ENCODE measurements around the gene PIPOX. TPM values are rescaled to one million over a fixed set of nuclear protein-coding genes. Genes with fewer than 3 reads are reported as not detected.

The PIPOX gene
- total and polyA plus RNA-seq, 4 donors: 4.0 to 10.2 (median 6.9) TPM

GRCh38 chr17:29042026-29042678, 789 bp upstream of the PIPOX start:
- Histone ChIP-seq H3K9me3 (ENCODE audit: control insufficient read depth, insufficient read depth, low read length) (no peaks in the 10 kb centered on the region), H3K27ac (ENCODE audit: low read depth, low read length) (peak overlapping the region; percentile 75), H3K4me3 (ENCODE audit: low read depth, low read length) (no peak overlapping the region), H3K36me3 (ENCODE audit: control insufficient read depth, insufficient read depth, low read length) (no peaks in the 10 kb centered on the region), H3K4me1 (ENCODE audit: control insufficient read depth, insufficient read depth, low read length) (peaks cover 83% of the 10 kb centered on the region), H3K27me3 (ENCODE audit: control insufficient read depth, insufficient read depth, low read length) (no peaks in the 10 kb centered on the region)
- 75% methylated on average over 5 of the region's 11 CpGs for WGBS (ENCODE audit: insufficient coverage)
- peak in 1 of 6 donors; percentile 62 for DNase-seq (ENCODE audit: low read depth in 4 of 6, low spot score in 6 of 6)

GRCh38 chr17:29043539-29044145, 701 bp downstream of the PIPOX start:
- Histone ChIP-seq H3K36me3 (ENCODE audit: control insufficient read depth, insufficient read depth, low read length) (no peaks in the 10 kb centered on the region), H3K4me3 (ENCODE audit: low read depth, low read length) (no peak overlapping the region), H3K27me3 (ENCODE audit: control insufficient read depth, insufficient read depth, low read length) (no peaks in the 10 kb centered on the region), H3K27ac (ENCODE audit: low read depth, low read length) (peak overlapping the region; percentile 75), H3K4me1 (ENCODE audit: control insufficient read depth, insufficient read depth, low read length) (peaks cover 72% of the 10 kb centered on the region), H3K9me3 (ENCODE audit: control insufficient read depth, insufficient read depth, low read length) (no peaks in the 10 kb centered on the region)
- WGBS (ENCODE audit: insufficient coverage): 83% methylated on average over 1 of the region's 3 CpGs
- DNase-seq (ENCODE audit: low read depth in 4 of 6, low spot score in 6 of 6): no peak

GRCh38 chr17:29045026-29045425, 2.1 kb downstream of the PIPOX start:
- Histone ChIP-seq H3K4me3 (ENCODE audit: low read depth, low read length) (no peak overlapping the region), H3K27ac (ENCODE audit: low read depth, low read length) (no peak overlapping the region), H3K9me3 (ENCODE audit: control insufficient read depth, insufficient read depth, low read length) (no peaks in the 10 kb centered on the region), H3K4me1 (ENCODE audit: control insufficient read depth, insufficient read depth, low read length) (peaks cover 66% of the 10 kb centered on the region), H3K36me3 (ENCODE audit: control insufficient read depth, insufficient read depth, low read length) (no peaks in the 10 kb centered on the region), H3K27me3 (ENCODE audit: control insufficient read depth, insufficient read depth, low read length) (no peaks in the 10 kb centered on the region)
- 100% methylated on average over 4 of the region's 4 CpGs for WGBS (ENCODE audit: insufficient coverage)
- DNase-seq (ENCODE audit: low read depth in 4 of 6, low spot score in 6 of 6): no peak

GRCh38 chr17:29045734-29046472, 3.0 kb downstream of the PIPOX start:
- Histone ChIP-seq H3K9me3 (ENCODE audit: control insufficient read depth, insufficient read depth, low read length) (no peaks in the 10 kb centered on the region), H3K27ac (ENCODE audit: low read depth, low read length) (no peak overlapping the region), H3K27me3 (ENCODE audit: control insufficient read depth, insufficient read depth, low read length) (no peaks in the 10 kb centered on the region), H3K4me3 (ENCODE audit: low read depth, low read length) (no peak overlapping the region), H3K4me1 (ENCODE audit: control insufficient read depth, insufficient read depth, low read length) (peaks cover 64% of the 10 kb centered on the region), H3K36me3 (ENCODE audit: control insufficient read depth, insufficient read depth, low read length) (no peaks in the 10 kb centered on the region)
- peak in 1 of 6 donors; percentile 67 for DNase-seq (ENCODE audit: low read depth in 4 of 6, low spot score in 6 of 6)
- WGBS (ENCODE audit: insufficient coverage): 31% methylated on average over 5 of the region's 7 CpGs

GRCh38 chr17:29046473-29046839, 3.5 kb downstream of the PIPOX start:
- Histone ChIP-seq H3K36me3 (ENCODE audit: control insufficient read depth, insufficient read depth, low read length) (no peaks in the 10 kb centered on the region), H3K4me1 (ENCODE audit: control insufficient read depth, insufficient read depth, low read length) (peaks cover 64% of the 10 kb centered on the region), H3K9me3 (ENCODE audit: control insufficient read depth, insufficient read depth, low read length) (no peaks in the 10 kb centered on the region), H3K27ac (ENCODE audit: low read depth, low read length) (no peak overlapping the region), H3K27me3 (ENCODE audit: control insufficient read depth, insufficient read depth, low read length) (no peaks in the 10 kb centered on the region), H3K4me3 (ENCODE audit: low read depth, low read length) (no peak overlapping the region)
- 80% methylated on average over 1 of the region's 5 CpGs for WGBS (ENCODE audit: insufficient coverage)
- no peak for DNase-seq (ENCODE audit: low read depth in 4 of 6, low spot score in 6 of 6)

GRCh38 chr17:29048440-29049368, 5.8 kb downstream of the PIPOX start:
- peak in 2 of 6 donors; percentile 76 to 89 for DNase-seq (ENCODE audit: low read depth in 4 of 6, low spot score in 6 of 6)

GRCh38 chr17:29049541-29050145, 6.7 kb downstream of the PIPOX start:
- peak in 1 of 6 donors; percentile 87 for DNase-seq (ENCODE audit: low read depth in 4 of 6, low spot score in 6 of 6)
- WGBS (ENCODE audit: insufficient coverage): 42% methylated on average over 3 of the region's 11 CpGs
- peaks cover 50% of the 10 kb centered on the region for H3K4me1 ChIP-seq (ENCODE audit: control insufficient read depth, insufficient read depth, low read length)

More at GRCh38 chr17:29048440-29049368, 5.8 kb downstream of the PIPOX start:
- Histone ChIP-seq H3K27me3 (ENCODE audit: control insufficient read depth, insufficient read depth, low read length) (no peaks in the 10 kb centered on the region), H3K27ac (ENCODE audit: low read depth, low read length) (peak overlapping the region; percentile 8), H3K9me3 (ENCODE audit: control insufficient read depth, insufficient read depth, low read length) (no peaks in the 10 kb centered on the region), H3K36me3 (ENCODE audit: control insufficient read depth, insufficient read depth, low read length) (no peaks in the 10 kb centered on the region), H3K4me3 (ENCODE audit: low read depth, low read length) (no peak overlapping the region), H3K4me1 (ENCODE audit: control insufficient read depth, insufficient read depth, low read length) (peaks cover 49% of the 10 kb centered on the region)
- WGBS (ENCODE audit: insufficient coverage): 13% methylated on average over 5 of the region's 10 CpGs

GRCh38 chr17:29050176-29050575, 7.2 kb downstream of the PIPOX start:
- Histone ChIP-seq H3K27ac (ENCODE audit: low read depth, low read length) (no peak overlapping the region), H3K4me3 (ENCODE audit: low read depth, low read length) (no peak overlapping the region), H3K9me3 (ENCODE audit: control insufficient read depth, insufficient read depth, low read length) (no peaks in the 10 kb centered on the region), H3K36me3 (ENCODE audit: control insufficient read depth, insufficient read depth, low read length) (peaks cover 3% of the 10 kb centered on the region), H3K4me1 (ENCODE audit: control insufficient read depth, insufficient read depth, low read length) (peaks cover 50% of the 10 kb centered on the region), H3K27me3 (ENCODE audit: control insufficient read depth, insufficient read depth, low read length) (no peaks in the 10 kb centered on the region)
- WGBS (ENCODE audit: insufficient coverage): 100% methylated on average over 4 of the region's 5 CpGs
- DNase-seq (ENCODE audit: low read depth in 4 of 6, low spot score in 6 of 6): no peak

More at GRCh38 chr17:29049541-29050145, 6.7 kb downstream of the PIPOX start:
- no peaks in the 10 kb centered on the region for H3K27me3 ChIP-seq (ENCODE audit: control insufficient read depth, insufficient read depth, low read length)
- H3K4me3 ChIP-seq (ENCODE audit: low read depth, low read length): no peak overlapping the region
- H3K36me3 ChIP-seq (ENCODE audit: control insufficient read depth, insufficient read depth, low read length): no peaks in the 10 kb centered on the region
- no peaks in the 10 kb centered on the region for H3K9me3 ChIP-seq (ENCODE audit: control insufficient read depth, insufficient read depth, low read length)
- no peak overlapping the region for H3K27ac ChIP-seq (ENCODE audit: low read depth, low read length)

- Histone ChIP-seq H3K4me1 (ENCODE audit: control insufficient read depth, insufficient read depth, low read length) (peaks cover 43% of the 10 kb centered on the region), H3K9me3 (ENCODE audit: control insufficient read depth, insufficient read depth, low read length) (no peaks in the 10 kb centered on the region), H3K36me3 (ENCODE audit: control insufficient read depth, insufficient read depth, low read length) (peaks cover 3% of the 10 kb centered on the region), H3K4me3 (ENCODE audit: low read depth, low read length) (no peak overlapping the region), H3K27ac (ENCODE audit: low read depth, low read length) (no peak overlapping the region), H3K27me3 (ENCODE audit: control insufficient read depth, insufficient read depth, low read length) (no peaks in the 10 kb centered on the region)
- peak in 1 of 6 donors; percentile 44 for DNase-seq (ENCODE audit: low read depth in 4 of 6, low spot score in 6 of 6)
- WGBS (ENCODE audit: insufficient coverage): 24% methylated on average over 3 of the region's 12 CpGs
Measured at GRCh38 chr17:29051194-29051593, 8.3 kb downstream of the PIPOX start.
